GM18502 (cell line): ENCODE results near the gene NPAS3.

Source experiments
- ATAC-seq: cut with Tn5 transposase; IDR thresholded peaks from one replicate; pipeline ENCODE4 v1.9.1; 2021; ENCODE audit warnings: mild to moderate bottlenecking; ENCODE audit not compliant: unreplicated experiment, poor library complexity

The NPAS3 gene

DNA sequence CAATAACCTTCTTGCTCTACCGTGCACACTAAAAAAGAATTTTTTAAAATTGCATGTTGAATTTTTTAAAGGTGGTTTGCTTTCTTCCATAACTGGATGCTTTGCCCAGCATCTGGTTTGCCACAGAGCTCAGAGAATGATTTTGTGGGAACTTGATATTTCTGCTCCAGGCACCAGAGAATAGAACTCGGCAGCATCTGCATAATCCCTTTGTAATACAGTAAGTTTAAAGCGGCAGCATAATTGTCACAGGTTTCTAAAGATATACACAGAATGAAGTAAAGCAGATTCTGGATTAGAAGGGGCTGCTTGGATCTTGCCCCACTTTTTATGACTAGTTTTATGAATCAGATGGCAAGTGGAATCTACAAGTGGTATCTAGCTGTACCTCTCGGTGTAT, 352.0 kb downstream of the NPAS3 start:
- no peak for ATAC-seq

DNA sequence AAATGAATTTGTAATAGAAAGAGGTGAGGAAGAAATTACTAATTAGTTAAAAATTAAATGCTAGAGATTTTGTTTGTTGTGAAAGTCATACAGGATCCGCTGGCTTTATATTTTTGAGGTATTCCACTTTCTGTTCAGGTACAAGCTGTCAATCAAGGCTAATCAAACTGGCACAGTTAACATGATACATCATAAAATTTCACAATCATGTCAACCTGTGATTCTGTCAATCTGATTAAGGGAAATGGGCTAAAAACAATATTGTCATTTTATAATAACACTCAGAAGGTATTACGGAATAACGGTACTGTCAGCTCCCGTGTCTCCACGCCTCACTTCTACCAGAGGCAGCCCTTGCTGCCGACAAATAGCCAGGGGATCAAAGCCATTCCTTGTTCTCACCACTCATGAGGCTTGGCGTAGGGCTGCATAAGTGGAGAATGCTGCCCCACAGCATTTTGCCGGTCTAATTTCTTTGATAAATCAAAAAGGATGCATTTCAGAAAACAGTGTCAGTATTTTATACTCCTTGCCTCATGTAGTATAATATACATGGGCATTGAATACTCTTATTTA, 352.9 kb downstream of the NPAS3 start:
- ATAC-seq, result no peak

DNA sequence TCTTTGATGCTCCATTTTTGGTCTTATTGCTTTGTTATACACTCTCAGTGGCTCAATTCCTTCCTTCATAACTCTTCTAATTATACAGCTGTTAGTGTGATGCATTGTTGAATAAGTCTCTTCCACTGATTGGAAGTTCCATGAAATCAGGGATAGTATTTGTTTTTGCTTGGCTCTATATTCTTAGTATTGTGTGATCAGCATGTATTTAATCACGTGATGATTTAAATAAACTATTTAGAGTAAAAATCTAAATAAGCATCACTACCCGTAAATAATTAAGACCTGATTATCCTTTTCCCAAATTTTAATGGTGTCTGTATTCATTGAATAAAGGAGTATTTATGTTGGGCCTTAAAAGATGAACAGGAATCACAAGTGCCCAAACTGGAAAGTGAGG, 355.7 kb downstream of the NPAS3 start:
- no peak for ATAC-seq

DNA sequence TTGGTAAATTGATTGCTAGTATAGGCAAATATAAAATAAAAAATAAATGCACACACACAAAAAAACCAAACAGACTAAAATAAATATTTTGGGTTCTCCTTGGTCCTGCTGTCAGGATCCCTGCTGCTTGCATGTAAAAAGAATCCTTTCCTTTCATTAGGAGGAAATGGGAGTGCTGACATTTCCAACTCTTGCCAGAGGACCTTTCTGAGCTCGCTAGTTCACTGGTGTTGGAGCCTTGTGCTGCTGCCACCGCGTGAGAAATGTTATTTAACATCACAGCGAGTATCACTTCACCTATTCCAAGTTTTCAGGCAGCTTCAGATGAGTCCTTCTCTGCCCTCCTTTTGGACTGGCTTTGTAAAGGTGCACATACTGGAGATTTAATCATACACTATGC, 358.9 kb downstream of the NPAS3 start:
- ATAC-seq, result no peak

DNA sequence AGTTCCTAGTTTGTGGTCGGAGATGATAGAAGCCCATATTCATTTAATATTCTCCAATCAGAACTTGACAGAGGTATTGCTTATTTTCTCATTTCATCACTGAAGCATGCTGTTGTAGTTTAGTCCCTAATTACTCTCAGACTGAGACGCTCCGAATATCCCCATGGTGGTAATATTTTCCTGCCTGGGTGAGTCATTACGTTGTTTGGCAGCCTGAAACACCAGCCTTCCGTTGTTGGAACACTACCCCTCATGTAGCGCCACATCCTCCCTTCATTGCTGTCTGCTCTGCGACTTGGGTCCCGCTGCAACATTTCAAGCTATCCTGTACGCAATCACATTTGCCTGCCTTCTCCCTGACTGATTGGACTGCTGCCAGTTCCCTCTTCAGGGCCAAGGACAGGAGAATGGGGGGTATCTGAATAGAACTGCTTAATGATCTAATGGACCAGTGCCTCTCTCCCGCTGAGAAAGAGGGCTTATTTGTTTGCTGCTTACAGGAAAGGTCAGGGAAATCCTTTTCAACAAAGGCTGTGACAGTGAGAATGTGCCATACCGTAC, 369.1 kb downstream of the NPAS3 start:
- ATAC-seq, result no peak

DNA sequence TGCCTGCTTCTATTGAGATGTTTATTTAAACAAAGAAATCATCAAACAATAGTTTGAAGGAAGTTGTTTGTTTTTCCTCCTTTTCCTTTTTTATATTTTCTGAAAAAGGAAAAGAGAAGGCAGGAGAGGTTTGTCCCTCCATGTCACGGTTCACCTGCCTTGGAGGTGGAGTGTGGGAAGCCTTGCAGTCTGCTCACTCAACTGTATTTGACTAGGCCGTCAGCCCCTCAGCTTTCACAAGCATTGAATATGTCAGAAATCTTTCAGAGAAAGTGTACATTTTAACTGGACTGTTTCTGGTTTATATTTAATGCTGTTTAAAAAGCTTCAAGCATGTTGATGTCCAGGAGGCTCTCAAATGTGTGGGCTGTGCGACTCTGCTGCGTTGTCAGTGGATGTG, 370.4 kb downstream of the NPAS3 start:
- ATAC-seq, result no peak

DNA sequence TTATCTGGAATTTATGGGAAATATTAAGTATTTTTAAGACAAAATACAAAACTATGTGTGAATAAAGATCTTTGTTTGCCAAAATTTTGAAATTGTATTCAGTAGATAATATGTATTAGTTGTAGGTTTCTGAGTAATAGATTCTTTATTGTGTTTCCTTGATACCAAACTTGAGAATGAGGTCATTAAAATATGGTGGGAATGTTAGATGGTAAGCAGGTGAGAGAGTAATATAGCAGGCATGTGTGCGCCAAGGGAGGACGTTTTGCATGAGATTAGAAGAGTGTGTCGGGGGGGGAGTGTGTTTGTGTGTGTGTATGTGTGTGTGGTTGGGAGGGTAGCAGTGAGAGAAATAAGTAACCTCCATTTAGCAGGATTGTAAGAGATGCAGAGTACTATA, 376.5 kb downstream of the NPAS3 start:
- no peak for ATAC-seq

DNA sequence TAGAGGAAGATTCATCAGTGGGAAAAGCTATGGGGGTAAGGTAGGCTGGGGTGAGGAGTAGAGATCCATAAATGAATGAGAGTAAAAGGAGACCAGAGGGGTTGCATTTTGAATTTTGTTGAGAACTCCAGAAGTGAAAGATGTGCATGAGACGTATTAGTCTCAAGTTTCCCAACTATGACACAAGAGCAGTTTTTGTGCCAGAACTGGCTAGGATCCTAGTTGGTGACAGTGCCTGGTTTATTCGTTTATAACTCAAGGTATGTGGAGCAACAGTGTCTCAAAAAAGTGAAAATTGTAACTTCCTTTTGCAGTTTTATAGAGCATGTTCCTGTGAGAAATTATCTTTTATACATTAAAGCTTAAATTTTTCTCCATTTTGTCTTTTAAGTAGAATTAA, 377.0 kb downstream of the NPAS3 start:
- ATAC-seq, result no peak

DNA sequence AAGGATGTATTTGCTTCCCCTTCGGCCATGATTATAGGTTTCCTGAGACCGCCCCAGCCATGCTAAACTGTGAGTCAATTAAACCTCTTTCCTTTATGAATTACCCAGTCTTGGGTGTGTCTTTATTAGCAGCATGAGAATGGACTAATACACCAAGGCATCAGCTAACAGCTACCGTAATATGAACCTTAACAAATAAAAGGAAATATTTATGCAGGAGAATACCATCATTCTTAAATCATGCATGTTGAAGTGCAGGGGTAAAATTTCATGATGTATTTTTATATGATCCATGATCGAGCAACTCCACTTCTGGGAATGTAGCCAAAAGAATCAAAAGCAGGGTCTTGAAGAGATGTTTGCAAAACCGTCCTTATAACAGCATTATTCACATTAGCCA, 379.0 kb downstream of the NPAS3 start:
- ATAC-seq, result no peak

DNA sequence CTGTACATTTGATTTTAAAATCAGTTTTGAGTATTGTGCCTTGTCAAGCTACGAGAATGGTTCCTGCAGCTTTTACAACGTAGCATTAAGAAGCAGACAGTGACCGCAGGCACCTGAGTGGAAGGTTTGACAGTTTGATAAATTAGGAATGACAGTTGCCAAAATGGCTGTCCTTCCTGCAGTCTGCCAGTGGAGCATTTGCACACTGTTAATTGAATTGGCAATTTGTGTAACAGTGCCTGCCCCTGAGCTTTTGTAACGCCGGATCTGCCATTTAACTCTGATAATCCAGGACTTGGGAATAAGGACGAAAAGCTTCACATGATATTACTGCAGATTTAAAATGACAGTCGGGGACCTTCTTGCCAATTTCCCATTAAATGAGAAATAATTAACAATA, 385.3 kb downstream of the NPAS3 start:
- ATAC-seq, result no peak

DNA sequence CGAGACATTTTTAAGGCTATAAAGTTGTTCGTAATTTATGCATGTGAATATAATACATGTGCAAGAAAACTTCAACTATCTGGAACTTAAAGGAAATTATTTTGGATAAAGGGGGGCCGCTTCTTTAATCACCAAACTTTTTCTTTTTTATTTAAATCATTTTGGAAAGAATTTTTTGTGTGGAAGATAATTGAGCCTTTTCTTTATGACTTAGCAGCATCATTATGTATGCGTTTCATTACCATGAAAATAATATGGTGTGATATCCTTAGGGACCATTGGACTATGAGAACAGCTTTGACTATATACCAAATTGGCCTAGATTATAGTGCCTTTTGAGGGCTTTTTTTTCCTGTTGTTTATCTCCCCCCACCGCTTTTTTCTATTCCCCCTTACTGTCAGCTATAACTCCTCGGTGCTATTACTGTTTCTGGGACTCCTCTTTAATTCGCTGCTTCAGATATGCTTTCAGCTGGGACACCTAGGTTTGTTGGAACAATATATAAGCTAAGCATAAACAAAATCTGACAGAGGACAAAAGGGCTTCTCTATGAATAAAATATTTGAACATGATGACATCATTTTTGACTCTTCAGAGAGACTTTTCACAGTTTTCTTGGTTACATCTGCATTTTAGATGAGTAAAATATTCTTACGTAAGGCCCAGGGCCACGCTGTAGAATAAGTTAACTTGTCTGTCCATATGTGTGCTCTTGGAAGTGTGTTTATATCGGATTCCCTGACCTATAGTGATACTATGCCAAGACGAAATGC, 392.7 kb downstream of the NPAS3 start:
- no peak for ATAC-seq

DNA sequence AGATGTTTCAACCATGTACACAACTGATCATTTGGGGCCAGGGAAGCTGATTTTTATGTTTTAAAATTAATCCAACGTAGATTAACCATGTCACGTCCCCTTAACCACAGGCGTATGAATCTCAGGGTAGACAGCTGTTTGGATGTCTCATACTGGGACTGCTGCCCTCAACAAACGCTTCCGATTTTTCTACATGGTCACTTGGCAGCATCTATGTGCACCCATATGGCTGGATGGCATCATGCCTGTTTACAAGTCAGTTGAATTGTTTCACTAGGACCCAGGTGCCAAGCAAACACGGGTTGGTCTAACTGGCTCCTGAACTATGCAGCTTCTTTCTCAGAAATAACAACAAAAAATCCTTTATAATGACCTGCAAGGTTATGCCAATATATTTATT, 393.8 kb downstream of the NPAS3 start:
- no peak for ATAC-seq

DNA sequence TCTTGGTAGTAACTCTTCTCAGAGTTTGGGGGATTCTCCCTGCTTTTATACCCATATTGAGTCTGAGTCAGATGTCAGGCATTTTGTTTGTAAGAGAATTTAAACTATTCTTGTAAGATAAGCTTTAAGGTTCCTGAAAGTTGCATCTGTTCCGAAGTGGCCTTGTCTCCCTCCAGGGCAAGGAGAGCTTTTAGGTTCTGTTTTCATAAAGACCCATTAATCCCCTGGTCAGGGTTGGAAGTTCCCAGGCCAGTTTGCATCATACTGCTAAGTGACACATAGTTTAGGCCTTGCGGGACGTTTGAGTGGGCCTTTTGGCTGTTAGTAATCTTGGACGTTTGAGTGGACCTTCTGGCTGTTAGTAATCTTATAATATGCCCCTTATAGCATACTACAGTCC, 396.7 kb downstream of the NPAS3 start:
- ATAC-seq, result no peak

DNA sequence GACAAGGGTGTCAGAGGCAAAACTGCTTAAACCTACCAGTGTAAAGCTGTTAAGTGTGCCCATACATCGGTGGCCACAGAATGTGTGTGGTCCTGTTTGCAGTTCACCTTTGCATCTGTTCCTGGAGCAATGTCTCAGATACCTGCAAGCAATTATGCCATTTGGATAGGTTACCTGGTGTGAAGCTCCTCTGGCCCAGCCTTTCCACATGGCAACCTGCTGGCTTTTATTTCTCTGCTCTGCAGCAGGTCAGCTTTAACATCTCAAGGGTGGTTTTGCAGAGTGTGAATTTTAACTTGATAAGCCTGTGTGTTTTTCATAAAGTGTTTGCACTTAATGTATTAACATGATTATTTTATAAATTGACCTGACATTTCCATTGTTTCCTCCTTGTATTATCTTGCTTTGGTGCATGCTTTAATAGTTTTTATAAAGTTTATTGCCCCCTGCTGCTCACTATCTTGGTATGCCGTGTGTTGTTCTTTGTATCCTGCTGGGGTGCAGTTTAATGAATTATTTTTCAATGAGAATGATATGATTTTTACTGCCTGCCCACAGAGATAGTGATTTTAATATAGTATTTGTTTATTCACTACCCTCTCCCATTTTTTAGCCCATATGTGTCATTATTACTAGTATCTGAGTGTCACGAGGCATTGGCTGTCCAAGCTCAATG, 403.8 kb downstream of the NPAS3 start:
- no peak for ATAC-seq

DNA sequence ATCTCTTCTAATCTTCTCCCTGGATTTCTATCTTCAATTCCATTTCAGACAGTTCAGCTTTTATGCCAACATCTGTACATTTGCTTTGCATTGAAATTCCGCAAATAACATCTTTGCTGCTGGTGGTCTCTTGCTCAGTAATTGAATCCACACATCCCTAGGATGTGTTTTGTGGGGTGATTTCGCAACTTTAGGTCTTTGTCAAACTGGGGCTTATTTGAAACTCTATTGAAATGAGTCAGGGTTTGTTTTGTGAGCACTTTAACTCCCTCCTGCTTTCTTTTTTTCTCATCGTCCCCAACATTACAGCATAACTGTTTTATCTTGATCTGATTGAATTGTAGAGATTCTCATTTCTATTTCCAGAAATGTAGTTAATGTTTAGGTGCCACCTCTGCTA, 404.3 kb downstream of the NPAS3 start:
- no peak for ATAC-seq

DNA sequence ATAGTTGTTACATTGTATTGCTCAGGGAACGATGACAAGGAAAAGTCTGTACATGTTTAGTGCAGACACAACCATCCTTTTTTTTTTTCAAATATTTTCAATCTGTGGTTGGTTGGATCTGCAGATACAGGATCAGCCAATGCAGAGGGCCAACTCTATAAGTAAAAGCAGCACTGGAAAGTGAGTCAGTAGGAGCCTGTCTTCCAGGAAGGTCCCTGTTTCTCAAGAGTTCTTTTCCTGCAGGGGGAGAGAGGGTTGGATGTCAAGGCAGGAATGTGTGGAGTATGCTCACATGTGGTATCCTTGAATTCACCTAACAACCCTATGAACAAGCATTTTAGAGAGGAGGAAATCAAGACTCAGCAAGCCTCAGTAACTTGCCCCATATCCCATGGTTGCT, 409.1 kb downstream of the NPAS3 start:
- no peak for ATAC-seq

DNA sequence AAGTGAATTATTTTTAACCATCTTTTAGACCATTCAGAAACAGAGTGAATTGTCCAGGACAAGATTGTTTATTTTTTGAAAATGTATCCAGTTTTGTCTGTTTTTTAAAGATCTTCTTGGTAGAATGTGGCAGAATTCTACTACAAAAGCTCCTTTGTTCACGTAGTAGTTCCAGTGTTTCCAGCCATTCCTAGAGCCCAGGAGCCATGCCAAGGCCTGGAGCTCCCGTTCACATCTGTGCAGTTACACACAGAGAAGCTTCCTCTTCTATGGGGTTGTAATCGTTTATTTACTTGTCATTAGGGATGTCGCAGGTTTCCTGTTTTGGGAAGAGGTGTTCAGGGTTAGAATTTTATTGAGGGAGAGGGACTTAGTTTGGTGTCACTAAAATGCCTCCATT, 409.8 kb downstream of the NPAS3 start:
- ATAC-seq, result no peak

DNA sequence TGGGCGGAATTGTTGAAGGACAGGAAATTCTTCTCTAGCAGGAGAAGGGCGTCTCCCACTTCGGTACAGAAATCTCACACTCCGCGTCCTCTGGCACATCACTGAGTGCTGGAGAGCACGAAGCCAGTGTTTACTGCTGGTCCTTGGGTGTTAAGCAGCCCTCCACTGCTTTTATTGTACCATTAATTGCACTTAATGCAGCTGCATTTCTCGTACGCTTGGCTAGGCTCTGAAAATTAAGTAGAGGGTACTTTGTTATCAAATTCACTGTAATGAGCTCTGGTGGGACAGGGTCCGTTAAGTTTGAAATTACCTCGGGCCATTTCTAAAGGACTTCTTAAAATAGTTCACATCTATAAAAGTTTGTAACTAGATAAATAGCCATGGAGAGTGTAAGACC, 411.2 kb downstream of the NPAS3 start:
- ATAC-seq, result no peak

DNA sequence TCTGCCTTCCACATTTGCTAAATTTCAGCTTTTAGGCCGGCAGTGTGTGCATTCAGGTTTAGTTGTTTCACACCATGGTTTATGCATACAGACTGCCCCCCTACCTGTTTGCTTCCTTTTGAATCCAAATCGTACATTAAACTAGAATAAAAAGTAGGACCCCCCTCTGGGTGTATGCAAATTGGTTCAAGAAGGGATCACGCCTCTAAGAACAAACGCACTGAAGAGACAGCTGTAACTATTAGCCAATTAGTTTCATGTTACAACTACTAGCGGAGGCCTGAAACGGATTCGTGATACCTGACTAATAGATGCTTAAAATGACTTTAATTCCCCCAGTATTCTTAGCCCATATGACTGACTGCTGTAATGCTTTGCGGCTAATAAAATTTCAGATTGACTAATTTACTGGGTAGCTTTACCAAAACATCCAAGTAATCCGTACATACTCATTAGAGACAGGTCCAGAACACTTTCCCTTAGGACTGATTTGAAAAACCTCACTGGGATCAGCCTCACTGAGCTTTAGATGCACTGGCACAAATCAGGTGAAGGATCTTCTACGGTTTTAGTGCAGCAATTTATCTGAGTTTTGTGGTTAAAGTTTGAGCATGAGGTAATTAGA, 411.8 kb downstream of the NPAS3 start:
- no peak for ATAC-seq

DNA sequence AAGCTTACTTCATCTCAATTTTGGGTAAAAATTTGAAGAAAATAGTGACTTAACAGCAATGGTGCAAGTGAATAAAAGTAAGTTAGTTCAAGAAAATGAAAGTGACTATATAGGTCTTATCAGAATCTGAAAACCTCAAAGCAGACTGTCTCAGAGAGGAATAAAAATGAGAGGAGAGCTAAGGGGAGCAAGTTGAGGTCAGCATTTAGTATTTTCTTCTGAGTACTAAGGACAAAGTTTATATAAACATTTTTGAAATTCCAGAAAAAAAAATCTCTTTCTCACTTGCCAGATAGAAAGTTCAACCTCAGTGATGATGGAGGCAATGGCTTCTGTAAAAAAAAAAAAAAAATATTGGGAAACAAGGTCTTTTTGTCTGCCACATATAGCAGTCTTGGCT, 414.1 kb downstream of the NPAS3 start:
- no peak for ATAC-seq

DNA sequence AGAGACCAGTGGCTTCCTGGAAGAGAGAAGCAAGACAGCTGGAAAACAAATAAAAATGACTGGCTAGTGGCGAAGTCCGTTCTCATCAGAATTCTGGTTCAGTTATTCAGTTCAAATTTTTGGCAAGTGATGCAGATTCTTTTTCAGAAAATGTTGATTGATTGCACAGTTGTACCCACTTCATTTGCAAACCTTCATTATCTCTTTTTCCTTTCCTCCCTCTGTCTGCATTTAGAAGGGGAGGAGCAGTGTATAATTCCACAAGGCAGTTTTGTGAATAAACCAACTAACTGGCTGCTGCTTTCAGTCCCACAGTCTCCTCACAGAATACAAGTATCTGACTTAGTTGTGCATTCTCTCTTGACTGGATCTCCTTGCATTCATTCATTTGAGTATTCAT, 417.5 kb downstream of the NPAS3 start:
- ATAC-seq, result no peak
